Embryonic facial prominence (tissue), 1 donor: Measurements from ENCODE around the gene GSTT2.
"Not testable (repeated sequence)": the region's sequence is repeated elsewhere in the genome, so short reads cannot be mapped to it uniquely, and the experiment has no call there.

ENCODE experiments used
- DNase-seq: peaks from one replicate; pipeline ENCODE4 v3.0.0-alpha.2; 2016; ENCODE audit errors: extremely low spot score

GSTT2 gene

DNA sequence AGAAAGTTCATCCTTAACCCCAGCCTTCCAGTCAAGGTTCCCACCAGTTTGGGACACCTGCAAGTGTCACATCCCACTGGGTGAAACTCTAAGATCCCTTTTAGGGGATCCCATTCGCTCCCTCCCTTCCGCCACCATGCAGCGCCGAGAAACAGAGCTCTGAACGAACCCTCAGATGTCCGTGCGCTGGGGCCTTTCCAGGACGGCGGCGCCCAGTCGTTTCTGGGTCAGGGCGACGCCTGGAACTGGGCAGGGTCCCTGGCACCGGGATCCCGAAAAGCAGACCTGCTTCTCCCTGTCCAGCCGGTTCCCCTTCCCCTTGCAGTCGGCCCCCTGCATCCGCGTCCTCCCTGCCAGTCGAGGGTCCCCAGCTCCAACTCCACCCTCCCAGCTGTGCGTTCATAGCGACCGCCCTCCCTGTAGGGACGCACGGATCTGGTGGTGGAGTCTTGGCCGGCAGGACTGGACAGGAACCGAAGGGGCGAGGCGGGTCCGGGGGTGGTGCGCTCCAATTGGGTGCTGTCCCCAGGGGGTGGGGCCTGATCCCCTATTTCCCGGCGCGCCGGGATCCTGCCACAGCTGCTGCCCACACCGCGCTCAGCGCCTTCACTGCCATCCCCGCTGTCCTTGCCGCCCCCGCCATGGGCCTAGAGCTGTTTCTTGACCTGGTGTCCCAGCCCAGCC is at the start of gene GSTT2:
Gene GSTT2 (plus strand): TSS at position 578 of the 684 bp plus-strand sequence.
- DNase-seq, result not testable (repeated sequence)

DNA sequence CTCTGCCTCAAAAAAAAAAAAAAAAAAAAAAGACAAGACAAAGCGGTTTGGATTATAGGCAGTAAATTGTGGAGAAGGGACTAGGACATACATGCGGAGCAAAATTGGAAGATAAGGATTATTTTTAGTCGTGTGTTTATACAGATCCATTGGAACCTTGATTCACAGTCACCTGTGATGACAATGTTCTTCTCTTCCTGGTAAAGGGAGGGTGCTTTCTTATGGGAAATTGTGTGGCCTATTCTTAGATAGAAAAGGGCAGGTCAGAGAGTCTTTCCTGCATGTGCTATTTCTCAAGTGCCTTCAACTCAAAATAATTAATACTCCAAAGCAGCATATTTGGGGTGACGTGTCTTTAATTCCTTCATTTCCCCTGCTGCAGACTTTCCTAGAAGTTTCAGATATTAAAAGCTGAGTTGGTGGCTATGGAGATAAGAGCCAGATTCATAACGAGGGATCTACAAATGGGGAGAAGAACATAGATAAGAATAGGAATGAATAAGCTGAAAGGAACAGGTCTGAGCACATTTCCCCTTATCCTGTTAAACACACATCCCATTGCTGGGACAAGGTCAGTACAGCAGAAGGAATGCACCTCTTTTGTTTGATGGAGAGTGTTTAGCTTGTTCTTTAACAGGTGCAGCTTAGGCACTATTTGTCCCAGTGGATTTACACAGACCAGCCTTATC is 41.5 kb upstream of the GSTT2 start:
- DNase-seq, result no peak

GRCh38 chr22:23939017-23939357 is 40.9 kb upstream of the GSTT2 start:
- DNase-seq, result no peak

- DNase-seq, result not testable (repeated sequence)
Observed at GRCh38 chr22:23940166-23940565, 39.8 kb upstream of the GSTT2 start.

GRCh38 chr22:23947391-23947790 is 32.5 kb upstream of the GSTT2 start:
- DNase-seq, result not testable (repeated sequence)

DNA sequence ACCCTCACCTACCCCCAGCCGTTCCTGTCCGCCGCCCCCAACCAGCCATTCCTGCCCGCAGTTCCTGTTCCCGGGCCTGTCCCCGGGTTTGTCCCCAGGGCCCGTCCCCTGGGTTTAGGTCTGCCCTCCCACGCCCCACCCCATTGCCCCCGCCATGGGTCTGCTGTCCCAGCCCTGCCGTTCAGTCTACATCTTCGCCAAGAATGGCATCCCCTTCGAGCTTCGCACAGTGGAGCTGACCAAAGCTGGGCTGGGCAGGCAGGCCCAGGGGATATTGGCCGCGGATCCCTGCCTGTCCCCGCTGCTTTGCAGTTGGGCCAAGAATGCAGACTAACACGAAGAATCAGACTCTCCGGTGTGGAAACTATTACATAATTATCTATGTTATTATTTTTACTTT is 30.2 kb upstream of the GSTT2 start:
- DNase-seq, result not testable (repeated sequence)

GRCh38 chr22:23951383-23951782 is 28.6 kb upstream of the GSTT2 start:
- DNase-seq, result not testable (repeated sequence)

DNA sequence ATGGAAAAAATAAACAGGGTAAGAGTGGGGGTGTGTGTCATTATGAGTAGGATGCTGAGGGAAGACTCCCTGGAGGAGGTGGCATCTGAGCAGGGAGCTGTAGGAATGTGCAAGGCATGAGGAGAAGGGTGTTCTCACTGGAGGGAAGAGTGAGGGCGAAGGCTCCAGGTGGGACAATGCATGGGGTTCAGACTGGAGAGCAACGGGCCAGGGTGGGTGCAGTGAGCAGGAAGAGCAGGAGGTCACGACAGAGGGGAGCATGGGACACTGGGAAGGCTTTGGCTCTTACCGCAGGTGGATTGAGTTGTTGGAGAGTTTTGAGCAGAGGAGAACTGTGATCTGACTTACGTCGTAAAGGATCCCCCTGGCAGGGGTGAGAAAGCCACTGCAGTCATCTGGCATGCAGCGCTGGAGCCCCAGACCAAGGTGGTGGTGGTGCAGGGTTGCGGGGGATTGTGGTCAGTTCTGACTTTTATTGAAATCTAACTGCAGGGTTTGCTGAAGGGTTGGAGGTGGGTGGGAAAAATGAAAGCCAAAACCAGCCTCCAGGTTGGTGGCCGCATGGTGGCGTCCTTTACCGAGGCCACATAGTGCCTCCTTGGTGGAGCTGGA is 27.0 kb upstream of the GSTT2 start:
- not testable (repeated sequence) for DNase-seq

- DNase-seq, result not testable (repeated sequence)
Observed at GRCh38 chr22:23953485-23953884, 26.4 kb upstream of the GSTT2 start.

DNA sequence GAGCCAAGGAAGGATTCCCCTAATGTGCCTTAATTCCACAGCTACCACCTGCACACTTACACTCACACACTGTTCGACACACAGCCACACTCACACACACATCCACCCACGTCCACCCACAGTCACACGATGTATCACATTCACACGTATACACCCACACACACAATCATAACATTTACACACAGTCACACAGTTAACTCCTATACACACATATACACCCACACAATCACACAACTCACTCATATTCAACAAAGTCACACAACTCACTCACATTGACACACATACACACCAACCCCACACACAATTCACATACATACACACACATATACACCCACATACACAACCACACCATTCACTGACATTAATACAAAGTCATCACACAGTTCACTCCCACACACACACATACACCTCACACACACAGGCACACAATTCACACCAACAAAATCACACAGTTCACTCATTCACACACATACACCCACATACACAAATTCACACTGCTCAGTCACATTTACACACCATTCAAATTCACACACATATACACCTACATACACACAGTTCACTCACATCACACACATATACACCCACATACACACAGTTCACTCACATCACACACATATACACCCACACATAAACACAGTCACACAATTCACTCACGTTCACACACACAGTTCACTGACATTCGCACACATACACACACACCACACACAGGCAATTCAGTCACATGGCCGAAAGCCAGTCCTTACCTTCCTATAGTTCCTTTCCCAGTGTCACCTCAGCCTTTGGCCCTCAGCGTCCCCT is 25.5 kb upstream of the GSTT2 start:
- not testable (repeated sequence) for DNase-seq

DNA sequence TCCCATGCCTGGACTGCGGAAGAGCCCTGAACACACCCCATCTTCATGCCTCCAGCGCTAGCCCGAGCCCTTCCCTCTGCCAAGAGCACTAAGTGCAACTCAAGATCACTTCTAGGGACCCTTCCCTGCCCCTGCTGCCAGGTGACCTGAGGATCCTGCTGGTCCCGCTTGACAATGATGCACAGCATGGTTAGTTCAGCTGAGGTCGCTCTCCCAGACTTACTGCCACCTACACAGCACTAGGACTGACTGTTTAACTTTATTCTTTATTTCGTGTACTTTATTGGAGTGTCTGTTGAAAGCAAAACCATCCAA is 25.0 kb upstream of the GSTT2 start:
- not testable (repeated sequence) for DNase-seq

DNA sequence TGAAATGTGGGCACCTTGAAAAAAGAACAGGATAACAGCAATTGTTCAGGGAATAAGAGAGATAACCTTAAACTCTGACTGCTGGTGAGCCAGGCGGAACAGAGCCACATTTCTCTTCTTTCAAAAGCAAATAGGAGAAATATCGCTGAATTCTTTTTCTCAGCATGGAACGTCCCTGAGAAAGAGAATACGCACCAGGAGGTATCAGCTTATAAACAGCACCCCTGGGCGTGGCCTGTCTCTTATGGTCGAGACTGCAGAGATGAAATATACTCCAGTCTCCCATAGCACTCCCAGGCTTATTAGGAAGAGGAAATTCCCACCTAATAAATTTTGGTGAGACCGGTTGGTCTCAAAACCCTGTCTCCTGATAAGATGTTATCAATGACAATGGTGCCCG is 24.0 kb upstream of the GSTT2 start:
- DNase-seq, result not testable (repeated sequence)

- DNase-seq, result not testable (repeated sequence)
Observed at GRCh38 chr22:23956301-23956900, 23.5 kb upstream of the GSTT2 start.

DNA sequence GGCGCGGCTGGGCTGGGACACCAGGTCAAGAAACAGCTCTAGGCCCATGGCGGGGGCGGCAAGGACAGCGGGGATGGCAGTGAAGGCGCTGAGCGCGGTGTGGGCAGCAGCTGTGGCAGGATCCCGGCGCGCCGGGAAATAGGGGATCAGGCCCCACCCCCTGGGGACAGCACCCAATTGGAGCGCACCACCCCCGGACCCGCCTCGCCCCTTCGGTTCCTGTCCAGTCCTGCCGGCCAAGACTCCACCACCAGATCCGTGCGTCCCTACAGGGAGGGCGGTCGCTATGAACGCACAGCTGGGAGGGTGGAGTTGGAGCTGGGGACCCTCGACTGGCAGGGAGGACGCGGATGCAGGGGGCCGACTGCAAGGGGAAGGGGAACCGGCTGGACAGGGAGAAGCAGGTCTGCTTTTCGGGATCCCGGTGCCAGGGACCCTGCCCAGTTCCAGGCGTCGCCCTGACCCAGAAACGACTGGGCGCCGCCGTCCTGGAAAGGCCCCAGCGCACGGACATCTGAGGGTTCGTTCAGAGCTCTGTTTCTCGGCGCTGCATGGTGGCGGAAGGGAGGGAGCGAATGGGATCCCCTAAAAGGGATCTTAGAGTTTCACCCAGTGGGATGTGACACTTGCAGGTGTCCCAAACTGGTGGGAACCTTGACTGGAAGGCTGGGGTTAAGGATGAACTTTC is 18.7 kb upstream of the GSTT2 start, which contains the start of gene GSTT2B:
Gene GSTT2B (minus strand): TSS at position 112 of the 688 bp plus-strand sequence. CDS start 64 bp downstream, at position 48.
- DNase-seq, result not testable (repeated sequence)

DNA sequence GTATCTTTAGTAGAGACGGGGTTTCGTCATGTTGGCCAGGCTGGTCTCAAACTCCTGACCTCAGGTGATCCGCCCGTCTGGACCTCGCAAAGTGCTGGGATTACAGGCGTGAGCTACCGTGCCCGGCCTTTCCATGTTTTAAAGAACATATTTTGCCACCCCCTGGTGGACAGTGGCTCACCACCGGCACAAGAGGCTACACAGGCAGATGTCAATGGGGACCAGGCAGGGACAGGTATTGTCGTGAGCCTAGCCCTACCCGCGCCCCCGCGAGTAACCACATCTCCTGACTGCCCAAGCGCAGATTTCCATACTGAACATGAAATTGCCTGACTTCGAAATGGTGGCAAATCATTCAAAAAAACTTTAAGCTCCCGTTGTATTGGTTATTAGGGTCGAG is 13.8 kb upstream of the GSTT2 start:
- DNase-seq, result not testable (repeated sequence)

DNA sequence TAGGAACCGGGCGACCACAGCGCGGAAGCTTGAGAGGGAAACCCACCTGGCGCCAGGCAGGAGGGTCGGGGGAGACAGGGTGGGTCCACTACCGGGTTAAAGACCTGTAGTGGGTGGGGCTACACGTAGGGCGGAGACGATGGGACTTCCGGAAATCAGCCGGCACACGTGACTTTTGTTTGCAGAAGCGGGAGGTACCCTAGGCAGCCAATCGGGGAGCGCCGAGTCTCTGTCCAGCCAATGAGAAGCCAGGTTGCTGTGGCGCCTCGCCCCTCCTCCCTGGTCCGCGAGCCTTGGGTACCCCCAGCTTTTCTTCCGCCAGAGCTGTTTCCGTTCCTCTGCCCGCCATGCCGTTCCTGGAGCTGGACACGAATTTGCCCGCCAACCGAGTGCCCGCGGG is 13.4 kb upstream of the GSTT2 start, which contains the start of gene DDTL:
Gene DDTL (plus strand): TSS at position 321 of the 400 bp plus-strand sequence. CDS start 27 bp downstream, at position 348.
- DNase-seq, result not testable (repeated sequence)

GRCh38 chr22:23969071-23969470 is 10.9 kb upstream of the GSTT2 start:
- DNase-seq, result no peak

GRCh38 chr22:23970201-23970641 is 9.7 kb upstream of the GSTT2 start:
- no peak for DNase-seq

GRCh38 chr22:23970816-23971486 is 9.0 kb upstream of the GSTT2 start:
- DNase-seq, result peak; percentile 1

DNA sequence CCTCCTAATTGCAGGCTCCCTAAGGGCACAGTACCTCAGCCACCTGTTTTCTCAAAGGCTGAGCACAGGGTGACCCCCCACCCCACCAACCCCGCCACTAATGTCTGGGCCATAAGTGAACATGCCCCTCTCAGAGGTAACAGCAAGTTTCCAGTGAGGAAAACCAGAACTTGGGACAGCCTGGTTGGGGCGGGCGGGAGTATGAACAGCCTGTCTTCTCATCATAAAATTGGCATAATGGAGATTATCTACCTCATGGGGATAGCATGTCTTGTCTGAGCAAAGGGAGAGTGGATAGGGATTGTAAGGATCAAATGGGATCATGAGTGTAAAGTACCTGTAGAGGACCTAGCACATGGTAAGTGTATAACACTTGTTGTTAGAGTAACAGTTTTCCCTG is 8.0 kb upstream of the GSTT2 start:
- not testable (repeated sequence) for DNase-seq
